HEK293 (cell line): ENCODE data around the gene MRPS14.

Source experiments
- CTCF ChIP-seq: fragments of 450-650 bp; formaldehyde crosslinking; IDR thresholded peaks from 2 replicates; pipeline ENCODE4 v1.5.1; 2016; ENCODE audit warnings: missing biosample characterization, missing genetic modification characterization
- ZNF513 ChIP-seq: fragments of 450-650 bp; IDR thresholded peaks from 2 replicates; pipeline ENCODE4 v1.5.1; 2018; ENCODE audit warnings: missing biosample characterization, missing genetic modification characterization

GRCh38 chr1:175015243-175015642, 8.0 kb downstream of the MRPS14 start:
- TF ChIP-seq ZNF513 (tag by site-specific recombination) (no peak), CTCF (tag by site-specific recombination) (no peak)
